Measurements from ENCODE around the gene PREX1.

Gene PREX1

DNA sequence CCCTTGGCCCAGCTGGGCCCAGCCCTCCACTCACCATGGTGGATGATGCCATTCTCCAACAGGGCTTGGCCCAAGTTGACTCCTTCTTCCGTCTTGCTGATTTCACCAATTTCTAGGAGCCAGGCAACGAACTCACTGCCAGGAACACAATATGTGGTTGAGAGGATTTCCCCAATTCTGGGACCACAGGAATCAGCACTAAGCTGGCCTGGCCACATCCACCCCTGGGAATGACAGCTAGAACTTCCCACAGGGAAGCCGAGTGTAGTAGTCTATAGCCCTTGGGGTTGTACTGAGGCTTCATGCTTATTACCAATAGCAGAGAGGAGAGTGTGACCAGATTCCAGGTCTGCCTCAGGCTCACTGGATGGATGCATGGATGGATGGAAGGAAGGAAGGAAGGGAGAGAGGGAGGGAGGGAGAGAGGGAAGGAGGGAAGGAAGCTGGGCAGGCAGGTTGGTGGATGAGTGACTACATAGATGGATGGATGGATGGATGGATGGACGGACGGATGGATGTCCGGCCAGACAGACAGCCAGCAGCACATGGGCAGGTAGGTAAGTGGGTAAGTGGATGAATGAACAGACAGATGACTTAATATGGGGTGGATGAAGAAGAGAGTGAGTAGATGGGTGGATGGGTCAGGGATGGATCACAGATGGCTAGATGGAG, 146.5 kb downstream of the PREX1 start:
- H3K27ac Mint-ChIP-seq, result no peak overlapping the region
- no peak overlapping the region for H3K4me3 Mint-ChIP-seq
- H3K4me1 Mint-ChIP-seq, result peaks cover 17% of the 10 kb centered on the region
- H3K9me3 Mint-ChIP-seq, result no peaks in the 10 kb centered on the region
- no peak for ATAC-seq
- H3K27me3 Mint-ChIP-seq, result no peaks in the 10 kb centered on the region
- H3K36me3 Mint-ChIP-seq, result peaks cover 37% of the 10 kb centered on the region

DNA sequence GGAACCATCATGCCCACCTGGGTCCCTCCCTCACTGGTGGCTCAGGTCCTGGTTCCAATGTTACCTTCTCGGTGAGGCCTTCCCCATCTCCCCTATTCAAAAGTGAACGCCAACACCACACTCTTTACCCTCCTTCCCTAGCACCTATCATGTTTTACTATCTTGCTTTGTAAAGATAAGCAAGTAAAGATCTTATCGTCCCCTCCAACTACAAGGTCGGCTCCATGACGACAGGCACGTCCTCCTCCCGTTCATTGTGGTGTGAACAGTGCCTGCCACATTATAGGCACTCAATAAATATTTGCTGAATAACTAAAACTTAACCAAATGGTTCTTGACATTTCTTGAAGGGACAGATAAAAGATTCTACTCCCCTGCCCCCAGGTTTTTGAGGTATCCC, 147.1 kb downstream of the PREX1 start:
- no peak for ATAC-seq
- H3K27me3 Mint-ChIP-seq, result no peaks in the 10 kb centered on the region

DNA sequence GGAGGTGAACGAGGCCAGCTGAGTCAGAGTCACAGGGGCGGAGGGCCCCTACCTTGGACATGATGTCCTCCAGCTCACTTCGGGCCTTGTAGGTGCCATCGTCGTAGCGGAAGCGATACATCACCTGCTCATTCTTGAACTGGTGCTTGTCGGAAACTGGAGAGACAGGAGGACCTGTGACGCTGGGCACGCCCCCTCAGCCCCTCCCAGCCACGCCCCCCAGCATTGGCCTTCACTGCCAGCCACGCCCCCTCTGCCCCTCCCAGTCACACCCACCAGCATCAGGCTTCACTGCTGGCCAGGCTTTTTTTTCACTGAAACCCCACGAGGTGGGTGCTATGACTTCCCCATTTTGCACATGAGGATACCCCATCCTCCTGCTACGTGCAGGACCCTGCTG, 148.2 kb downstream of the PREX1 start:
- Mint-ChIP-seq H3K27ac (no peak overlapping the region), H3K9me3 (no peaks in the 10 kb centered on the region), H3K36me3 (peaks cover 40% of the 10 kb centered on the region), H3K27me3 (no peaks in the 10 kb centered on the region), H3K4me1 (peaks cover 10% of the 10 kb centered on the region), H3K4me3 (no peak overlapping the region)
- ATAC-seq, result peak; percentile 53

More for the DNA sequence above, 147.1 kb downstream of the PREX1 start:
- H3K27ac Mint-ChIP-seq, result no peak overlapping the region
- H3K36me3 Mint-ChIP-seq, result peaks cover 40% of the 10 kb centered on the region
- peaks cover 17% of the 10 kb centered on the region for H3K4me1 Mint-ChIP-seq
- H3K4me3 Mint-ChIP-seq, result no peak overlapping the region
- no peaks in the 10 kb centered on the region for H3K9me3 Mint-ChIP-seq

GRCh38 chr20:48679011-48679410, 148.8 kb downstream of the PREX1 start:
- Mint-ChIP-seq H3K4me1 (peaks cover 7% of the 10 kb centered on the region), H3K27ac (peak overlapping the region; percentile 8), H3K9me3 (no peaks in the 10 kb centered on the region), H3K4me3 (no peak overlapping the region), H3K36me3 (peaks cover 36% of the 10 kb centered on the region), H3K27me3 (no peaks in the 10 kb centered on the region)
- no peak for ATAC-seq

DNA sequence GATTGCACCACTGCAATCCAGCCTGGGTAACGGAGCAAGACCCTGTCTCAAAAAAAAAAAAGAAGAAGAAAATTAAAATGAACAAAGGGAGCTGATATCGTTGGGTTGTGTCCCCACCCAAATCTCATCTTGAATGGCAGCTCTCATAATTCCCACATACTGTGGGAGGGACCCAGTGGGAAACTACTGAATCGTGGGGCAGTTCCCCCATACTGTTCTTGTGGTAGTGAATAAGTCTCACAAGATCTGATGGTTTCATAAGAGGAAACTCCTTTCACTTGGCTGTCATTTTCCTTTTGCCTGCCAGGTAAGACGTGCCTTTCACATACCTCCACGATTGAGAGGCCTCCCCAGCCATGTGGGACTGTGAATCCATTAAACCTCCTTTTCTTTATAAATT, 149.4 kb downstream of the PREX1 start:
- Mint-ChIP-seq H3K4me3 (no peak overlapping the region), H3K4me1 (peaks cover 7% of the 10 kb centered on the region), H3K36me3 (peaks cover 37% of the 10 kb centered on the region), H3K27ac (peak overlapping the region; percentile 8), H3K9me3 (no peaks in the 10 kb centered on the region), H3K27me3 (no peaks in the 10 kb centered on the region)
- no peak for ATAC-seq

- Mint-ChIP-seq H3K4me3 (no peak overlapping the region), H3K27ac (peak overlapping the region; percentile 50), H3K9me3 (no peaks in the 10 kb centered on the region), H3K36me3 (peaks cover 51% of the 10 kb centered on the region), H3K4me1 (peaks cover 7% of the 10 kb centered on the region), H3K27me3 (no peaks in the 10 kb centered on the region)
- ATAC-seq, result no peak
Observed at GRCh38 chr20:48676795-48677460, 150.9 kb downstream of the PREX1 start.

DNA sequence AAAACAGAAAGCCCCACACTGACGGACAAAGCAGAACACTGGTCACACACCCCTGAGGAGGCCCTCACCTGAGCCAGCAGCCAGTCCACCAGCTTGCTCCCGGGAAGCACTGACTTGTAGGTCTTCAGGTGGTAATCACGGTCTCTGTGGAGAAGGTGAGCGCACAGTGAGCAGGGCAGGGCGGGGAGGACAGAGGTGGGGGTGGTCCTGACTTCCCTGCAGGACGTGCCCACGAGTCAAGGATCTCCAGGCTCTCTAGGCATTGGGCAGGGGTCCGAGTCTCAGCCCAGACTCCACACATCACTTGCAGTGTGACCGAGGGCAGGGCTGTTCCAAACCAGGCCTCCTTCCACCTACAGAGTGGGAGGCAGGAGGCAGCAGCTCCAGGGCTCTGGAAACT, 151.7 kb downstream of the PREX1 start:
- Mint-ChIP-seq H3K4me3 (no peak overlapping the region), H3K9me3 (no peaks in the 10 kb centered on the region), H3K36me3 (peaks cover 59% of the 10 kb centered on the region), H3K4me1 (peaks cover 7% of the 10 kb centered on the region), H3K27me3 (no peaks in the 10 kb centered on the region), H3K27ac (no peak overlapping the region)
- ATAC-seq, result no peak

- Mint-ChIP-seq H3K27me3 (no peaks in the 10 kb centered on the region), H3K4me1 (peaks cover 7% of the 10 kb centered on the region), H3K36me3 (peaks cover 69% of the 10 kb centered on the region), H3K27ac (no peak overlapping the region), H3K9me3 (no peaks in the 10 kb centered on the region), H3K4me3 (no peak overlapping the region)
- ATAC-seq, result no peak
Observed at GRCh38 chr20:48674461-48674860, 153.3 kb downstream of the PREX1 start.

- no peak for ATAC-seq
- Mint-ChIP-seq H3K27me3 (no peaks in the 10 kb centered on the region), H3K4me3 (no peak overlapping the region), H3K9me3 (no peaks in the 10 kb centered on the region), H3K4me1 (no peaks in the 10 kb centered on the region), H3K27ac (peak overlapping the region; percentile 80), H3K36me3 (peaks cover 74% of the 10 kb centered on the region)
Observed at GRCh38 chr20:48673507-48673906, 154.3 kb downstream of the PREX1 start.

- H3K36me3 Mint-ChIP-seq, result peaks cover 77% of the 10 kb centered on the region
- peak overlapping the region; percentile 80 for H3K27ac Mint-ChIP-seq
- no peak for ATAC-seq
- H3K4me1 Mint-ChIP-seq, result no peaks in the 10 kb centered on the region
- H3K9me3 Mint-ChIP-seq, result no peaks in the 10 kb centered on the region
- H3K27me3 Mint-ChIP-seq, result no peaks in the 10 kb centered on the region
- H3K4me3 Mint-ChIP-seq, result peak overlapping the region; percentile 8
Observed at GRCh38 chr20:48672324-48672723, 155.5 kb downstream of the PREX1 start.

GRCh38 chr20:48671141-48671540, 156.7 kb downstream of the PREX1 start:
- H3K27ac Mint-ChIP-seq, result no peak overlapping the region
- no peaks in the 10 kb centered on the region for H3K27me3 Mint-ChIP-seq
- no peaks in the 10 kb centered on the region for H3K4me1 Mint-ChIP-seq
- no peak for ATAC-seq
- peaks cover 75% of the 10 kb centered on the region for H3K36me3 Mint-ChIP-seq
- H3K4me3 Mint-ChIP-seq, result no peak overlapping the region
- no peaks in the 10 kb centered on the region for H3K9me3 Mint-ChIP-seq

GRCh38 chr20:48669946-48670605, 157.7 kb downstream of the PREX1 start:
- no peak for ATAC-seq
- Mint-ChIP-seq H3K9me3 (no peaks in the 10 kb centered on the region), H3K4me1 (no peaks in the 10 kb centered on the region), H3K4me3 (no peak overlapping the region), H3K27me3 (no peaks in the 10 kb centered on the region), H3K36me3 (peaks cover 74% of the 10 kb centered on the region), H3K27ac (peak overlapping the region; percentile 16)

DNA sequence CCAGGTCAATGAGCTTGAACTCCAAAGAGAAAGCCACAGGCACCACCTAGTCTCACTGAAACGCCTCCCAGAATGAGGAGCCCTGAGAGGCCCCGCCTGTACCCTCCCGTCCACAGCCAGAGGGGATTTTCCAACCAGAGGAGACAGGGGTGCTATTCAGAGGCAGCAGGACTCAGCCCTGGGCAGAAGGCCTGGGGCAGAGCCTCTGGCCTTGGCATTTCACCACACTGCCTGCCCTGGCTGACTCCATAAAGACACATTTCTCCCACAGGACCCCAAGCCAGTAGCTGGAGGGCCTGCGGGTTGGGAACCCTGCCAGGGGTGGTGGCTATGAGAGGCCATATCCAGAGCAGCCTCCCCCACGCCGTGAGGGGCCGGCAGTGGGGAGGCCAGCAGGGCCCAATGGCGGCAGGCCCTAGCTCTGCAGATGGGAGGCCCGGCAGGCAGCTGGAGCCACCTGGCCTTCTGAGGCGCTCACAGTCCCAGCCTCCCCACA, 159.3 kb downstream of the PREX1 start:
- Mint-ChIP-seq H3K4me3 (no peak overlapping the region), H3K27ac (no peak overlapping the region), H3K9me3 (no peaks in the 10 kb centered on the region), H3K4me1 (no peaks in the 10 kb centered on the region), H3K36me3 (peaks cover 75% of the 10 kb centered on the region), H3K27me3 (no peaks in the 10 kb centered on the region)
- ATAC-seq, result no peak

- Mint-ChIP-seq H3K4me3 (no peak overlapping the region), H3K27ac (no peak overlapping the region), H3K27me3 (no peaks in the 10 kb centered on the region), H3K4me1 (no peaks in the 10 kb centered on the region), H3K36me3 (peaks cover 74% of the 10 kb centered on the region), H3K9me3 (no peaks in the 10 kb centered on the region)
- ATAC-seq, result no peak
Observed at GRCh38 chr20:48667889-48668413, 159.8 kb downstream of the PREX1 start.

DNA sequence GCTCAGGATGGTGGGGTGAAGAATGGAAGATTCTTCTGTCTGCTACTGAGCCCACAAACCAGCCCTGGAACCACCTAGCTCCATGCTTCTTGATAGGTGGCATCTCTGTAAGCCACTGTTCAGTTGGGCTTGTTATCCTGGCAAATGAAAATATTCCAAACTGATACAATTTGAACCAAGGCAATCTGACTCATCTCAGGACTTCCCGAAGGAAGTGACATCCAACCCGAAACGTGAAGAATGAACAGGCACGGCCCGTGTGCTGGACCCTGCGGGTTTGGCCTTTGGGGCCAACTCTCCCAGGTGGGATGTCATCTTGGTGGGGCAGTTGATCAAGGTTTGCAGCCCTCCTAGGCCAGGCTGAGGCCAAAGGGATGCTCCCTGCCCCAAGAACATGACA, 160.3 kb downstream of the PREX1 start:
- no peak for ATAC-seq
- H3K27ac Mint-ChIP-seq, result peak overlapping the region; percentile 67
- no peaks in the 10 kb centered on the region for H3K9me3 Mint-ChIP-seq
- H3K36me3 Mint-ChIP-seq, result peaks cover 74% of the 10 kb centered on the region
- no peaks in the 10 kb centered on the region for H3K4me1 Mint-ChIP-seq
- H3K27me3 Mint-ChIP-seq, result no peaks in the 10 kb centered on the region
- no peak overlapping the region for H3K4me3 Mint-ChIP-seq

Data from stimulated activated memory B cell treated with anti-CD40 and anti-IgM and Interleukin-4, amounts not matched to agents 10 μg/mL and 1 μg/mL and 100 μg/mL, for 72 hours (primary cell).